Measurements from ENCODE around the gene LCN1. TPM values are rescaled to one million over a fixed set of nuclear protein-coding genes. Genes with fewer than 3 reads are reported as not detected.
"Not testable (repeated sequence)": the region's sequence is repeated elsewhere in the genome, so short reads cannot be mapped to it uniquely, and the experiment has no call there.

The LCN1 gene
- total and polyA plus RNA-seq, 4 donors = not detected

DNA sequence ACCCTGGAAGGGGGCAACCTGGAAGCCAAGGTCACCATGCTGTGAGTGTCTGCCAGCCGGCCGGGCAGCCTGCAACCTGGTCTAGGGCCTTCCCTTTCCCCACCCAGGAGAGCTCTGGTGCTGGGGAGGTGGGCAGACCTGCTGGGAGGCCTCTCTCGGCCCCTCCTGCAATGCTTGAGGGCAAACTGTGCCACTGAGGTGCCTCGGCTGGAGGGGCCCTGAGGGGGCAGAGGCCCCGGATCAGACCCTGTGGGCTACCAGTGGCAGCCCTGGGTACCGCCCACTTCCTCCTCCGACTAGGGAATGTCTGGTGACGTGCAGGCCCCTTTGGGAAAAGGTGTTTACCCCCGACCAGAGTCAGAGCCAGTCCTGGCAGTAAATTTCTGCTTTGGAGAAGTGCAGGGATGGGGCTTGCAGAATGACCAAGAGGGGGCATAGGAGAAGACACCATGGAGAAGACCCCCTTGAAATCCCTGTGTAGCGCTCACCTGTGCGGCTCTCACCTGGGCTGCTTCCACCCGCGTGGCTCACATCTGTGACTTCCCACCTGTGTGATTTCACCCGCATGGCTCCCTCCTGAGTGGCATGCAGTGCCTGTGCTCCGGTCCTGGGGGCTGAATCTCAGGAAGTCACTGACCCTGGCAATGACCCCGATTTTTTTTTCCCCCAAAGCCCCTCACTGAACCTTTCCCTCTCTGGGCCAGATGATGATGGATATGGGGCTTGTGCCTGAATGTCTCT is 1.1 kb downstream of the LCN1 start:
- Histone ChIP-seq H3K4me1 (ENCODE audit: control insufficient read depth, insufficient read depth, low read length) (no peaks in the 10 kb centered on the region), H3K27ac (ENCODE audit: low read depth, low read length) (no peak overlapping the region), H3K9me3 (ENCODE audit: control insufficient read depth, insufficient read depth, low read length) (peaks cover 1% of the 10 kb centered on the region), H3K27me3 (ENCODE audit: control insufficient read depth, insufficient read depth, low read length) (no peaks in the 10 kb centered on the region), H3K36me3 (ENCODE audit: control insufficient read depth, insufficient read depth, low read length) (no peaks in the 10 kb centered on the region), H3K4me3 (ENCODE audit: low read depth, low read length) (no peak overlapping the region)
- DNase-seq (ENCODE audit: low read depth in 4 of 6, low spot score in 6 of 6) = no peak
- WGBS (ENCODE audit: insufficient coverage) = 73% methylated on average over 13 of the region's 16 CpGs

DNA sequence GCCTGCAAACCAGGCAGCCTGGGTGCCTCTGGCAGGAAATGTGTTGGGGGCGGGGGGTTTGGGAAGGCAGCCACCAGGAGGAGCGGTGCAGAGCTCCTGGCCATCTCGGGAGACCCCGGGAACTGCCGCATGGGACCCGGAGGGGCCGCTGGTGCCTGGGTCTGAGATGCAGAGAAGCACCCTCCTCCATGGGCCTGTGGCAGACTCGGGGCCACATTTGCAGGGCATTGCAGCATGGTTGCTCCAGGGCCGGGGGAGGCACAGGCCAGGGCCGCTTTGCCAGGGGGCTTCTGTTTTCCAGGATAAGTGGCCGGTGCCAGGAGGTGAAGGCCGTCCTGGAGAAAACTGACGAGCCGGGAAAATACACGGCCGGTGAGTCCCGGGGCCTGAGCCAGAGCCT is 1.7 kb downstream of the LCN1 start:
- 72% methylated on average over 17 of the region's 17 CpGs for WGBS (ENCODE audit: insufficient coverage)
- no peaks in the 10 kb centered on the region for H3K4me1 ChIP-seq (ENCODE audit: control insufficient read depth, insufficient read depth, low read length)
- no peak overlapping the region for H3K27ac ChIP-seq (ENCODE audit: low read depth, low read length)
- no peak for DNase-seq (ENCODE audit: low read depth in 4 of 6, low spot score in 6 of 6)
- H3K27me3 ChIP-seq (ENCODE audit: control insufficient read depth, insufficient read depth, low read length) = no peaks in the 10 kb centered on the region
- peaks cover 1% of the 10 kb centered on the region for H3K9me3 ChIP-seq (ENCODE audit: control insufficient read depth, insufficient read depth, low read length)
- no peaks in the 10 kb centered on the region for H3K36me3 ChIP-seq (ENCODE audit: control insufficient read depth, insufficient read depth, low read length)
- no peak overlapping the region for H3K4me3 ChIP-seq (ENCODE audit: low read depth, low read length)

DNA sequence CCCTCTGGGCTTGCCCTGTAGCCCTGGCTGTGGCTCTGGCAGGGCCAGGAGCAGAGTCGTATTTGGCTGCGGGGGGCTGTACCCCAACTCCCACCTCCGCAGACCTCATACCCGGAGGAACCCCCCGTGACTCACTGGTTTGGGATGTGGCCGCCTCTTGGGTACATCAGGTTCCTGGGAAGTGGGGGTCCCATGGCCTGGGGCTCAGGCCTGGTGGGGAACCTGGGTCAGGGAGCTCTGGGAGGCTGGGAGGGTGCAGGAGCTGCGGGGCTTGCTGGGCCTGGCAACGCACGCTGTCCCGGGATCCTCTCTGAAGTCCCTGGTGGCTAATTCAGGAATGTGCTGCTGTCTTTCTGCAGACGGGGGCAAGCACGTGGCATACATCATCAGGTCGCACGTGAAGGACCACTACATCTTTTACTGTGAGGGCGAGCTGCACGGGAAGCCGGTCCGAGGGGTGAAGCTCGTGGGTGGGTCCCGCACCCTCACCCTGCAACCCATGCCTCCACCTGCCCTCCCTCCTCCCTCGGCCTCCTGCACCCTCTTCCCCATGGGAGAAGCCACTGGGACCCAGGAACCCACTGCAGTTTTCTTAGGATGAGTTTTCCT is 2.4 kb downstream of the LCN1 start:
- no peak for DNase-seq (ENCODE audit: low read depth in 4 of 6, low spot score in 6 of 6)
- Histone ChIP-seq H3K27ac (ENCODE audit: low read depth, low read length) (no peak overlapping the region), H3K4me1 (ENCODE audit: control insufficient read depth, insufficient read depth, low read length) (no peaks in the 10 kb centered on the region), H3K9me3 (ENCODE audit: control insufficient read depth, insufficient read depth, low read length) (peaks cover 1% of the 10 kb centered on the region), H3K27me3 (ENCODE audit: control insufficient read depth, insufficient read depth, low read length) (no peaks in the 10 kb centered on the region), H3K36me3 (ENCODE audit: control insufficient read depth, insufficient read depth, low read length) (no peaks in the 10 kb centered on the region), H3K4me3 (ENCODE audit: low read depth, low read length) (no peak overlapping the region)
- WGBS (ENCODE audit: insufficient coverage) = 80% methylated on average over 21 of the region's 21 CpGs

DNA sequence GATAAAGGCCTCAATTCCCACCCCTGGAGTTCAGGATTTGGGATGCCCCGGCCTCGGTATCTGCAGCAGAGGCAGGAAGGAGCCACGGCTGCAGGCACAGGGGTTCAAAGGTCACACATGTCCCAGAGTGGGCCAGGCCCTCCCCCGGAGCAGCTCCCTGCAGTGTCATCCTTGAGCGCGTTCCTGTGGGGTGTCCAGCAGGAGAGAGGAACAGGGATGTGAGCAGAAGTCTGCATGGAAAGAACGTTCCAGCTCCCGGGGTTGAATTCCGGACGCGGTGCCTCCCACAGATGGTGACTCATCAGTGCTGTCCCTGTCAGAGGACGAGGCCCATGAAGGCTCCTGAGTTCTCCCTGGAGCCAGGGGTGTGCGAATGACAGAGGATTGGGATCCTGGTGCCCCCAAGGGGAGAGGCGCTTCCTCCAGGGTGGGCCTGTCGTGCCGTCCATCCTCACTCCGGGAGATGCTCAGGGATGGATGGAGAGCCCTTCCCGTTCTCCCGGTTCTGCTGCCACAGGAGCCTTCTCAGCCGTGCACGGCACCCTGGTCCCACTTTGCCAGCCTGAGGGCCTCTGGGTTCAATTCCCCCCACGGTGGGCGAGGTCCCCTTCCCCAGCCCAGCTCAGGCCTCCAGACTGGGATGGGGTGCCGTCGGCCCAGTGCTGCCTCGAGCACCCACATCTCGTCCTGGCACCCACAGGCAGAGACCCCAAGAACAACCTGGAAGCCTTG is 3.1 kb downstream of the LCN1 start:
- Histone ChIP-seq H3K4me3 (ENCODE audit: low read depth, low read length) (no peak overlapping the region), H3K27ac (ENCODE audit: low read depth, low read length) (no peak overlapping the region), H3K36me3 (ENCODE audit: control insufficient read depth, insufficient read depth, low read length) (no peaks in the 10 kb centered on the region), H3K9me3 (ENCODE audit: control insufficient read depth, insufficient read depth, low read length) (peaks cover under 1% of the 10 kb centered on the region), H3K4me1 (ENCODE audit: control insufficient read depth, insufficient read depth, low read length) (no peaks in the 10 kb centered on the region), H3K27me3 (ENCODE audit: control insufficient read depth, insufficient read depth, low read length) (no peaks in the 10 kb centered on the region)
- 75% methylated on average over 27 of the region's 27 CpGs for WGBS (ENCODE audit: insufficient coverage)
- DNase-seq (ENCODE audit: low read depth in 4 of 6, low spot score in 6 of 6) = no peak

DNA sequence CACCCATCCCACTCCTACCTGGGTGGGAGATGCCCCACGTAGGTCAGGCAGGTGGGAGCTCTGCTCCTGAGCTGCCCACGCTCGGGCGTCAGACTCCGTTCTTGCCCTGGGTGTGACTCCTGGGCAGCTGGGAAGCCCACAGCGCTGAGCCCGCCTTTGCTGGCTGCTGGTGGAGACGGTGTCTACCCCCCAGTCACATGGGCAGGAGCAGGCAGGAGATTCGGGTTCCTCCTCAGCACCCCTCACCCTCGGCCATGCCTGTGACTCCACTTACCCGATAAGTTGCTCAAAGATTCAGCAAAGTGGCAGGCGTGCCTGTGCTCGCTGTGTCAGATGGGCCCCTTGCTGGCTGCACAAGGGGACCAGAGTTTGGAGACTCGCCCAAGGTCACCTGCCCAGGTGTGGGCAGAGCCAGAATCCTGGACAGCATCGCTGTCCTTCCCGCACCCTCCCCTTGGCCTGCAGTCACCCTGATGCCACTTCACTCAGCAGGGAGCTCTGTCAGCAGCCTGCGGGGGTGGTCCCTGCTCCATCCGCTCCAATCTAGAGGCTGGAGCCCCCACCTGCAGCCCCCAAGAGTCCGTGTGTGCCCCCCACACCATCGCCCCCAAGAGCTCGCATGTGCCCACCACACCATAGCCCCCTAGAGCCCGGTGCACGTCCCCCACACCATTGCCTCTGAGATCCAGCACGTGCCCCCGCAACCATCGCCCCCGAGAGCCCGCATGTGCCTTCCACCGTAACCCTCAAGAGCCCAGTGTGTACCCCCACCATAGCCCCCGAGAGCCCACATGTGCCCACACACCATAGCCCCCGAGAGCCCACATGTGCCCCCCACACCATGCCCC is 4.2 kb downstream of the LCN1 start:
- H3K36me3 ChIP-seq (ENCODE audit: control insufficient read depth, insufficient read depth, low read length) = no peaks in the 10 kb centered on the region
- DNase-seq (ENCODE audit: low read depth in 4 of 6, low spot score in 6 of 6) = no peak
- no peaks in the 10 kb centered on the region for H3K9me3 ChIP-seq (ENCODE audit: control insufficient read depth, insufficient read depth, low read length)
- H3K4me1 ChIP-seq (ENCODE audit: control insufficient read depth, insufficient read depth, low read length) = no peaks in the 10 kb centered on the region
- H3K27ac ChIP-seq (ENCODE audit: low read depth, low read length) = no peak overlapping the region
- no peak overlapping the region for H3K4me3 ChIP-seq (ENCODE audit: low read depth, low read length)
- no peaks in the 10 kb centered on the region for H3K27me3 ChIP-seq (ENCODE audit: control insufficient read depth, insufficient read depth, low read length)
- 85% methylated on average over 23 of the region's 31 CpGs for WGBS (ENCODE audit: insufficient coverage)

DNA sequence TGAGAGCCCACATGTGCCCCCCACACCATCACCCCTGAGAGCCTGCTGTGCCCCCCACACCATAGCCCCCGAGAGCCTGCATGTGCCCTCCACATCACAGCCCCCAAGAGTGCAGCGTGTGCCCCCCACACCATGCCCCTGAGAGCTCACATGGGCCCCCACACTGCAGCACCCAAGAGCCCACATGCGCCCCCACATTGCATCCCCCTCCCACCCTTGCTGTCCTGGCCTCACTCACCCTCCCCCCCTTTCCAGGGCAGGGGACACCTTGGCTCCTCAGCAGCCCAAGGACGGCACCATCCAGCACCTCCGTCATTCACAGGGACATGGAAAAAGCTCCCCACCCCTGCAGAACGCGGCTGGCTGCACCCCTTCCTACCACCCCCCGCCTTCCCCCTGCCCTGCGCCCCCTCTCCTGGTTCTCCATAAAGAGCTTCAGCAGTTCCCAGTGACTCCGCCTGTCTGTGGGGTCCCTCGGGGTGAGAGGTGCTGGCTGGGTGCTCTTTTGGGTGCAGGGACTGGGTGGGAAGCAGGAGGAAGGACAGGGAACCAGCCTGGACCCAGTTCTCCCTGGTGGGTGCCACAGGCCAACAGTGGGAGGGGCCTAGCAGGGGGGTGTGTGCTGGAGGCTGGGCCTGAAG is 5.0 kb downstream of the LCN1 start:
- Histone ChIP-seq H3K27ac (ENCODE audit: low read depth, low read length) (no peak overlapping the region), H3K36me3 (ENCODE audit: control insufficient read depth, insufficient read depth, low read length) (no peaks in the 10 kb centered on the region), H3K9me3 (ENCODE audit: control insufficient read depth, insufficient read depth, low read length) (no peaks in the 10 kb centered on the region), H3K4me1 (ENCODE audit: control insufficient read depth, insufficient read depth, low read length) (no peaks in the 10 kb centered on the region), H3K27me3 (ENCODE audit: control insufficient read depth, insufficient read depth, low read length) (no peaks in the 10 kb centered on the region), H3K4me3 (ENCODE audit: low read depth, low read length) (no peak overlapping the region)
- 89% methylated on average over 3 of the region's 11 CpGs for WGBS (ENCODE audit: insufficient coverage)
- DNase-seq (ENCODE audit: low read depth in 4 of 6, low spot score in 6 of 6) = no peak

DNA sequence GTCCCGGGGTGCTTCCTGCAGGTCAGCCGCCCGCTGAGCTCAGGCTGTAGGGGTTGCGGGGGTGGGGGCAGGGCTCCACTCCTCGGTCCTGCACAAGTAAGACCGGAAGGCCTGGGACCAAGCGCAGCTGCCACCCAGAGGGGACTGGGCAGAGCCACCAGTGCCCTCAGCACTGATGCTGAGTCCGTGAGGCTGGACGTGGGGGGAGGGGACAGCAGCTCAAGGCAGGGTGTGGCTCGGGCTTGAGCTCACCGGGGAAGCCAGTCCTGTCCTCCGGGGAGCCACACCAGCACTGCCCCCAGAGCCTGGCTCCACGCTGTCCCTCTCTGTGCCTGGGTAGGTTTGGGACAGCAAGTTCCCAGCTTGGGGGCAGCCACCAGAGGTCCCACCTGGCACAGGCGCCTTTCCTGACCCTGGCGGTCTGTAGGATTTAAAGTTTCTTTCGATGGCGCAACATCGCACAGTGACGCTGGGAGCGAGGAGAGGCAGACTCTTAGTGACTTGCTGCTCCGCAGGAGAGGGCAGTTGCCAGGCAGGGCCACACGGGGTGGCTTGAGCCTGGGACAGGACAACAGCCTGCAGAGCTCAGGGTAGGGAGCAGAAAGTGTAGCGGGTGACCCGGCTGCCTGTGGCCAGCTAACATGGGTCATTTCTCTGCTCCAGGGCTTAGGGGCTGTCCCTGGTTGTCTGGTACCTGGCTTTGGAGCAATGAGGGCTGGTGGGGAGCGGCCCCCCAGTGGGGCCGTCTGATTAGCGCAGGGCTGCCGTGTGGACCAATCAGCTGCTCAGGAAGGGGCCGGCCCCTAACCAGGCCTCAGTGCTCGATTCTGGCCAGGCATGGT is 5.7 kb downstream of the LCN1 start:
- Histone ChIP-seq H3K9me3 (ENCODE audit: control insufficient read depth, insufficient read depth, low read length) (no peaks in the 10 kb centered on the region), H3K36me3 (ENCODE audit: control insufficient read depth, insufficient read depth, low read length) (no peaks in the 10 kb centered on the region), H3K27ac (ENCODE audit: low read depth, low read length) (no peak overlapping the region), H3K27me3 (ENCODE audit: control insufficient read depth, insufficient read depth, low read length) (no peaks in the 10 kb centered on the region), H3K4me3 (ENCODE audit: low read depth, low read length) (no peak overlapping the region), H3K4me1 (ENCODE audit: control insufficient read depth, insufficient read depth, low read length) (no peaks in the 10 kb centered on the region)
- DNase-seq (ENCODE audit: low read depth in 4 of 6, low spot score in 6 of 6) = no peak
- 71% methylated on average over 30 of the region's 30 CpGs for WGBS (ENCODE audit: insufficient coverage)

DNA sequence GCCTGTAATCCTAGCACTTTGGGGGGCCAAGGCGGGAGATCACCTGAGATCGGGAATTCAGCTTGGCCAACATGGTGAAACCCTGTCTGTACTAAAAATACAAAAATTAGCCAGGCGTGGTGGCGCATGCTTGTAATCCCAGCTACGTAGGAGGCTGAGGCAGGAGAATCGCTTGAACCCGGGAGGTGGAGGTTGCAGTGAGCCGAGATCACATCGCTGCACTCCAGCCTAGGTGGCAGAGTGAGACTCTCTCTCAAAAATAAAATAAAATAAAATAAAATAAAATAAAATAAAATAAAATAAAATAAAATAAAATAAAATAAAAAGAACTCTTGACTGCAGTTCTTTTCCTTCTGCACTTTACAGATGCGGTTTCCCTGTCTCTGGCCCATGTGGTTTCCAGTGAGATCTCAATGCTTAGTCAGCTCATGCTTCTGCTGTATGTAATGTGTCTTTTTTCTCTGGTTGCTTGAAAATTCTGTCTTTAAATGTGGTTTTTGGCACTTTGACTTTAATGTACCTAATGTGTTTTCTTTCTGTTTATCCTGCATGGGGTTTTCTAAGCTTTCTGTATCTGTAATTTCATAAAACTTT is 7.7 kb downstream of the LCN1 start:
- 90% methylated on average over 2 of the region's 10 CpGs for WGBS (ENCODE audit: insufficient coverage)
- H3K27ac ChIP-seq (ENCODE audit: low read depth, low read length); H3K27me3 ChIP-seq (ENCODE audit: control insufficient read depth, insufficient read depth, low read length): not testable (repeated sequence)

More for the DNA sequence above, 7.7 kb downstream of the LCN1 start:
- H3K36me3 ChIP-seq (ENCODE audit: control insufficient read depth, insufficient read depth, low read length); H3K4me1 ChIP-seq (ENCODE audit: control insufficient read depth, insufficient read depth, low read length); DNase-seq (ENCODE audit: low read depth in 4 of 6, low spot score in 6 of 6); H3K9me3 ChIP-seq (ENCODE audit: control insufficient read depth, insufficient read depth, low read length); H3K4me3 ChIP-seq (ENCODE audit: low read depth, low read length): not testable (repeated sequence)

All from spinal cord (tissue), 10 donors.